H1 (cell line): ENCODE measurements around the gene DNAJA3. TPM values are rescaled to one million over a fixed set of nuclear protein-coding genes. Genes with fewer than 3 reads are reported as not detected.

Experiments
- CTCF ChIA-PET: fragments of 300-600 bp; sonication (Branson Sonifier 250); formaldehyde crosslinking; loops from one replicate; lab custom pipeline; 2021; ENCODE audit not compliant: partially characterized antibody; lab: Charles Lee
- POLR2A ChIA-PET: fragments of 300-600 bp; sonication (Branson Sonifier 250); formaldehyde crosslinking; loops from one replicate; lab custom pipeline; 2021; ENCODE audit warnings: inconsistent platforms; ENCODE audit not compliant: partially characterized antibody; lab: Charles Lee
- DNase-seq, 2 experiments: peaks; one replicate each; pipeline versions ENCODE4 v3.0.0 to v3.0.0-alpha.2; 2010 to 2022; ENCODE audit warnings: low spot score in 2 of 2, low read depth in 1 of 2, mixed read lengths in 1 of 2
- FAIRE-seq: peaks from 2 replicates; lab custom pipeline; 2011; peaks lifted over from hg19 to GRCh38; lab: Jason Lieb, UNC
- H2AFZ ChIP-seq: 2 replicates; pipeline ENCODE4 v1.8.1; 2012; ENCODE audit warnings: low read length, inconsistent platforms
- H2AK5ac ChIP-seq: 2 replicates; pipeline ENCODE4 v1.6.1; 2013; ENCODE audit warnings: low read depth, low read length
- H2BK120ac ChIP-seq: replicated peaks from 2 replicates; pipeline ENCODE3; 2013; ENCODE audit warnings: low read depth, low read length, inconsistent platforms
- H2BK12ac ChIP-seq: 2 replicates; pipeline ENCODE4 v1.6.1; 2013; ENCODE audit warnings: low read depth, low read length
- H2BK15ac ChIP-seq: 2 replicates; pipeline ENCODE4 v1.6.1; 2013; ENCODE audit warnings: low read length
- H2BK20ac ChIP-seq: 2 replicates; pipeline ENCODE4 v1.6.1; 2013; ENCODE audit warnings: low read length
- H2BK5ac ChIP-seq: 2 replicates; pipeline ENCODE4 v1.6.1; 2013; ENCODE audit warnings: low read depth, low read length
- H3K14ac ChIP-seq: 2 replicates; pipeline ENCODE4 v1.6.1; 2013; ENCODE audit warnings: inconsistent platforms; ENCODE audit not compliant: insufficient read length
- H3K18ac ChIP-seq: 2 replicates; pipeline ENCODE4 v1.6.1; 2013; ENCODE audit warnings: low read length; ENCODE audit errors: extremely low read depth
- H3K23ac ChIP-seq: 2 replicates; pipeline ENCODE4 v1.6.1; 2013; ENCODE audit warnings: inconsistent platforms; ENCODE audit not compliant: insufficient read length
- H3K23me2 ChIP-seq: 2 replicates; pipeline ENCODE4 v1.6.1; 2013; ENCODE audit warnings: low read depth, low read length
- H3K27ac ChIP-seq: 2 replicates; pipeline ENCODE4 v1.6.1; 2011; ENCODE audit warnings: low read depth, low read length, inconsistent platforms
- H3K27me3 ChIP-seq, 4 experiments: replicated peaks in 1 of 4; 1 replicate in 1 of 4; 2 replicates in 3 of 4; pipeline versions ENCODE4 v1.6.1 to v1.8.1; 2011 to 2013; ENCODE audit warnings: low read length in 3 of 4, mild to moderate bottlenecking in 3 of 4, inconsistent platforms in 2 of 4, mixed read lengths in 2 of 4, moderate library complexity in 1 of 4; ENCODE audit not compliant: control insufficient read depth in 3 of 4, insufficient read depth in 3 of 4; ENCODE audit errors: extremely low read depth in 1 of 4
- H3K36me3 ChIP-seq, 4 experiments: 2 replicates each; pipeline versions ENCODE4 v1.6.1 to v1.8.1; 2011 to 2013; ENCODE audit warnings: mild to moderate bottlenecking in 4 of 4, low read length in 3 of 4, moderate library complexity in 2 of 4, control low read depth in 1 of 4, inconsistent platforms in 1 of 4; ENCODE audit not compliant: insufficient read depth in 4 of 4, control insufficient read depth in 2 of 4
- H3K4ac ChIP-seq: replicated peaks from 2 replicates; pipeline ENCODE3; 2013; ENCODE audit warnings: low read length, low read depth, mixed read lengths, inconsistent platforms; ENCODE audit not compliant: insufficient read length
- H3K4me1 ChIP-seq, 4 experiments: replicated peaks in 1 of 4; 1 replicate in 1 of 4; 2 replicates in 3 of 4; pipeline versions ENCODE4 v1.6.1 to v1.8.1; 2011 to 2013; ENCODE audit warnings: low read length in 3 of 4, inconsistent platforms in 2 of 4, mixed read lengths in 1 of 4; ENCODE audit not compliant: insufficient read depth in 4 of 4, control insufficient read depth in 3 of 4
- H3K4me2 ChIP-seq, 2 experiments: 2 replicates each; pipeline versions ENCODE4 v1.6.1 to v1.8.1; 2011 to 2013; ENCODE audit warnings: low read depth in 2 of 2, low read length in 2 of 2, control low read depth in 1 of 2, inconsistent platforms in 1 of 2, mild to moderate bottlenecking in 1 of 2; ENCODE audit not compliant: insufficient read depth in 1 of 2
- H3K4me3 ChIP-seq, 4 experiments: fragments of 200-600, 300-600 bp in 1 of 4; sonication (generic), shearing (Covaris generic), sonication (Bioruptor Twin) in 1 of 4; 2 replicates each; pipeline versions ENCODE4 v1.5.1 to v1.8.1; 2011 to 2016; ENCODE audit warnings: low read length in 4 of 4, low read depth in 3 of 4, control low read depth in 2 of 4, inconsistent platforms in 2 of 4, mild to moderate bottlenecking in 2 of 4, mixed read lengths in 1 of 4, moderate library complexity in 1 of 4; ENCODE audit not compliant: insufficient read depth in 2 of 4; ENCODE audit errors: extremely low read depth in 1 of 4
- H3K56ac ChIP-seq: replicated peaks from 2 replicates; pipeline ENCODE3; 2013; ENCODE audit warnings: low read depth, mild to moderate bottlenecking, mixed read lengths, low read length, inconsistent platforms; ENCODE audit not compliant: insufficient read length
- H3K79me1 ChIP-seq: 2 replicates; pipeline ENCODE4 v1.6.1; 2013; ENCODE audit warnings: low read depth, low read length, control low read depth
- H3K79me2 ChIP-seq, 2 experiments: 2 replicates each; pipeline versions ENCODE4 v1.6.1 to v1.8.1; 2012 to 2013; ENCODE audit warnings: low read length in 2 of 2, mild to moderate bottlenecking in 2 of 2, inconsistent platforms in 1 of 2; ENCODE audit not compliant: insufficient read depth in 2 of 2, control insufficient read depth in 1 of 2
- H3K9ac ChIP-seq, 4 experiments: replicated peaks in 1 of 4; 1 replicate in 1 of 4; 2 replicates in 3 of 4; pipeline versions ENCODE4 v1.6.1 to v1.8.1; 2011 to 2013; ENCODE audit warnings: low read depth in 3 of 4, low read length in 3 of 4, control low read depth in 2 of 4, mild to moderate bottlenecking in 2 of 4, moderate library complexity in 2 of 4, inconsistent platforms in 1 of 4; ENCODE audit errors: extremely low read depth in 1 of 4
- H3K9me3 ChIP-seq, 2 experiments: 2 replicates each; pipeline versions ENCODE4 v1.6.1 to v1.8.1; 2012 to 2013; ENCODE audit warnings: mild to moderate bottlenecking in 2 of 2, moderate library complexity in 2 of 2, control low read depth in 1 of 2, inconsistent platforms in 1 of 2, low read depth in 1 of 2, low read length in 1 of 2, mixed read lengths in 1 of 2; ENCODE audit not compliant: insufficient read depth in 2 of 2
- H4K20me1 ChIP-seq, 2 experiments: replicated peaks in 1 of 2; 2 replicates each; pipeline versions ENCODE3 to v1.8.1; 2011 to 2013; ENCODE audit warnings: inconsistent platforms in 2 of 2, low read length in 2 of 2, mild to moderate bottlenecking in 1 of 2; ENCODE audit not compliant: insufficient read depth in 2 of 2, control insufficient read depth in 1 of 2
- H4K5ac ChIP-seq: 2 replicates; pipeline ENCODE4 v1.6.1; 2013; ENCODE audit warnings: low read length, low read depth, mixed read lengths, inconsistent platforms; ENCODE audit not compliant: insufficient read length
- H4K8ac ChIP-seq: 2 replicates; pipeline ENCODE4 v1.8.0; 2013; ENCODE audit warnings: mild to moderate bottlenecking, moderate library complexity, low read length, inconsistent platforms; ENCODE audit not compliant: insufficient read depth; ENCODE audit errors: extremely low read depth
- H4K91ac ChIP-seq: replicated peaks from 2 replicates; pipeline ENCODE3; 2013; ENCODE audit warnings: low read length, mixed read lengths, inconsistent platforms; ENCODE audit not compliant: insufficient read length
- CBX5 ChIP-seq: fragments of 300-800, 300-1000 bp; sonication (generic); IDR thresholded peaks from 2 replicates; pipeline ENCODE4 v1.7.1; 2016; ENCODE audit warnings: antibody characterized with exemption, low read length, low read depth
- GABPA ChIP-seq: IDR thresholded peaks from 2 replicates; pipeline ENCODE4 v1.6.1; 2011; ENCODE audit warnings: mild to moderate bottlenecking, low read length, moderate library complexity, borderline replicate concordance; ENCODE audit not compliant: insufficient read depth
- WGBS, 2 experiments: shearing (Covaris generic) in 1 of 2; methylation state at CpG; one replicate each; pipeline versions ENCODE4 v1.1.6 to v1.1.7; 2013 to 2015; ENCODE audit warnings: low lambda C conversion rate in 2 of 2, mixed read lengths in 2 of 2, inconsistent platforms in 1 of 2, low coverage in 1 of 2, missing lambda C conversion rate in 1 of 2; ENCODE audit not compliant: insufficient replicate concordance in 2 of 2, insufficient coverage in 1 of 2, insufficient read length in 1 of 2; ENCODE audit errors: extremely low coverage in 1 of 2, missing lambda C conversion rate in 1 of 2; 5-methylcytosine and 5-hydroxymethylcytosine counted together
- polyA plus RNA-seq, 7 experiments: library from polyadenylated mRNA; depleted of rRNA in 3 of 7; stranded (reverse) in 5 of 7; unstranded in 2 of 7; fragments of >200 nt in 5 of 7; fragments of 200-250 nt in 2 of 7; gene quantifications; 1 replicate in 5 of 7; 2 replicates in 1 of 7; 4 replicates in 1 of 7; pipeline versions ENCODE4 v1.2.1 to v1.2.3, GENCODE V29; 2011 to 2013; ENCODE audit warnings: missing spikeins in 2 of 7, mixed read lengths in 2 of 7
- total RNA-seq: library from RNA; stranded (reverse); fragmentation: NEBNext Ultra II Directional; extraction: Animal tissue kit (Norgen Biotek cat#: 25700); gene quantifications from 2 replicates; pipeline ENCODE4 v1.2.1, GENCODE V29; 2021
- TF ChIP-seq, protein P1 (sequence below): IDR thresholded peaks from 2 replicates; pipeline ENCODE4 v1.6.1; 2012; ENCODE audit warnings: inconsistent platforms

The DNAJA3 gene
- total and polyA plus RNA-seq, 2 of the 8 experiments (the other 6 are each of a cell fraction or from before 2014, with no cell fraction given), result 37.3 to 59.1 TPM

DNA sequence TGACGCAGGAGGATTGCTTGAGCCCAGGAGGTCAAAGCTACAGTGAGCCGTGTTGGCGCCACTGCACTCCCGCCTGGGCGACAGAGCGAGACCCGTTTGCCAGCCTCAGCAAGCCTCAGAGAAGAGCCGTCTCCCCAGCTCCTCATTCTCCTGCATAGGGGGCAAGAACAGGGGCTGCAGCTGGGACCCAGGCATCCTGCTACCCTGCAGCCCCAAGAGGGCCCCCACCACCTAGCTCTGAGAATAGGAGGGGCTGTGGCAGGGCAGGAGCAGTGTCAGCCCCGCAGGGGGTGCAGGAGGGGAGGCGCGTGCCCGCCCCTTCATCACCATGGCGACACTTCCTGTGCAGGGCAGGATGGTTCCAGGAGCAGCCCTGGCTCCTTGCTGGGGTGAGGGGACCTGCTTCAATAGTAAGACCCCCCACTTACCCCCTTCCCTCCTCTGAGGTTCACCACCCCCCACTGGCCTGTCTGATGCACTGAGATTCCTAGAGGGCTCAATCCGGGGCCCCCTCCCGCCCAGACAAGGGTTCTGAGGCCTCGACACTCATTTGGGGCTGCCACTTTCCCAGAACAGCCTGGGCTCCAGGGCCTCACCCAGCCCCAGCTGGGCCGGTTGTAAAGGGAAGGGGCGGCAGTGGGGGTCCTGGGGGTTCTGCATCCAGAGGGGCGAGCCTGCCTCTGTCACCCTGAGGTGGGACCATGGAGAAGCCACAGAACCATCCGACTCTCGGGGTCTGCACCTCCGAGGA is 33.9 kb upstream of the DNAJA3 start:
- Histone ChIP-seq H3K23ac (no peak overlapping the region), H3K9ac (0 out of 7 replicates have a peak overlapping the region, but pooled peaks of 1 of the 4 experiments have one; percentile 9), H2BK20ac (peak overlapping the region; percentile 99), H2BK12ac (peak overlapping the region; percentile 94), H3K14ac (no peak overlapping the region), H3K79me2 (no peaks in the 10 kb centered on the region), H3K4me3 (peak overlapping the region in 1 of 4 experiments; percentile 25; a peak in 1 of 8 replicates), H2AFZ (no peak overlapping the region), H4K91ac (peak overlapping the region; percentile 99), H2BK120ac (peak overlapping the region; percentile 98), H3K18ac (peak overlapping the region; percentile 93), H3K4me2 (peak overlapping the region; percentile 4 to 49; a peak in 3 of 4 replicates), H3K9me3 (no peaks in the 10 kb centered on the region), H3K27me3 (no peaks in the 10 kb centered on the region), H4K5ac (peak overlapping the region; percentile 91), H3K36me3 (no peaks in the 10 kb centered on the region), H3K23me2 (no peaks in the 10 kb centered on the region), H3K79me1 (no peaks in the 10 kb centered on the region), H2BK5ac (peak overlapping the region; percentile 98; the same call in 1 of the 2 replicates), H3K56ac (peak overlapping the region; percentile 89), H2BK15ac (peak overlapping the region; percentile 75; the same call in 1 of the 2 replicates), H3K27ac (peak overlapping the region; percentile 90), H4K20me1 (no peaks in the 10 kb centered on the region), H2AK5ac (peak overlapping the region; percentile 76; the same call in 1 of the 2 replicates), H4K8ac (peak overlapping the region; percentile 88; the same call in 1 of the 2 replicates), H3K4ac (peak overlapping the region; percentile 99), H3K4me1 (peaks cover 12 to 50% (median 43%) of the 10 kb centered on the region in 4 experiments)
- TF ChIP-seq, protein P1, sequence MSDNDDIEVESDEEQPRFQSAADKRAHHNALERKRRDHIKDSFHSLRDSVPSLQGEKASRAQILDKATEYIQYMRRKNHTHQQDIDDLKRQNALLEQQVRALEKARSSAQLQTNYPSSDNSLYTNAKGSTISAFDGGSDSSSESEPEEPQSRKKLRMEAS, result peak; percentile 40; the same call in 1 of the 2 replicates
- TF ChIP-seq GABPA, result peak; percentile 25; the same call in 1 of the 2 replicates
- no peak for TF ChIP-seq CBX5
- 56% methylated on average over 21 of the region's 22 CpGs; no CpG with 5 or more reads in 1 of the 2 experiments for WGBS, 2 experiments
- FAIRE-seq (no peak), DNase-seq (peak in 1 of 2 experiments; percentile 88)
- ChIA-PET CTCF (interaction anchor here (0.9 to 24.8 kb wide), 16 partner anchors 9 to 109 kb away, joined by 3 to 659 read pairs (median 5); partner anchors contain the start of gene PAM16), POLR2A (interaction anchor here (0.8 to 11.9 kb wide), 26 partner anchors 11 to 120 kb away, joined by 3 to 223 read pairs (median 6); partner anchors contain the start of genes GLIS2, HMOX2, PAM16 and TFAP4)
